Neural cell (in vitro differentiated cells): ENCODE data around the gene CERS1. TPM values are rescaled to one million over a fixed set of nuclear protein-coding genes. Genes with fewer than 3 reads are reported as not detected.

ENCODE experiments used
- H2AFZ ChIP-seq: fragments of 200-600, 300-800 bp; sonication (generic), shearing (Covaris generic); 2 replicates; pipeline ENCODE4 v1.6.0; 2014; ENCODE audit warnings: low read depth, mild to moderate bottlenecking, antibody characterized with exemption, low read length, moderate library complexity
- H3F3A ChIP-seq: fragments of 200-600 bp; shearing (Covaris generic); 2 replicates; pipeline ENCODE4 v1.6.1; 2016; ENCODE audit warnings: mild to moderate bottlenecking, moderate library complexity, mixed read lengths, antibody characterized with exemption, low read length; ENCODE audit not compliant: insufficient read depth, poor library complexity, severe bottlenecking
- H3K27ac ChIP-seq: fragments of 200-600, 300-800 bp; sonication (generic), shearing (Covaris generic); 2 replicates; pipeline ENCODE4 v1.5.1; 2014; ENCODE audit warnings: mild to moderate bottlenecking, low read length, moderate library complexity
- H3K27me3 ChIP-seq: fragments of 300-800, 200-600 bp; sonication (generic), shearing (Covaris generic); 2 replicates; pipeline ENCODE4 v1.6.0; 2014; ENCODE audit warnings: mild to moderate bottlenecking, low read depth, low read length, moderate library complexity; ENCODE audit not compliant: insufficient read depth
- H3K36me3 ChIP-seq: fragments of 300-800, 200-600 bp; sonication (generic), shearing (Covaris generic); 2 replicates; pipeline ENCODE4 v1.5.1; 2014; ENCODE audit warnings: mild to moderate bottlenecking, antibody characterized with exemption, low read length, moderate library complexity; ENCODE audit not compliant: insufficient read depth
- H3K4me2 ChIP-seq: fragments of 300-800, 200-600 bp; sonication (generic), shearing (Covaris generic); 2 replicates; pipeline ENCODE4 v1.6.0; 2014; ENCODE audit warnings: mild to moderate bottlenecking, low read length
- H3K4me3 ChIP-seq: fragments of 300-800, 200-600 bp; sonication (generic), shearing (Covaris generic); 2 replicates; pipeline ENCODE4 v1.5.1; 2014; ENCODE audit warnings: mild to moderate bottlenecking, low read length, moderate library complexity
- H3K79me2 ChIP-seq: fragments of 200-600 bp; shearing (Covaris generic); replicated peaks from 2 replicates; pipeline ENCODE4 v1.6.0; 2014; ENCODE audit warnings: mild to moderate bottlenecking, low read length, moderate library complexity; ENCODE audit not compliant: insufficient read depth
- H3K9ac ChIP-seq: fragments of 300-800, 200-600 bp; sonication (generic), shearing (Covaris generic); 2 replicates; pipeline ENCODE4 v1.6.1; 2016; ENCODE audit warnings: mild to moderate bottlenecking, low read length, mixed read lengths
- H3K9me2 ChIP-seq: fragments of 200-600 bp; shearing (Covaris generic); 2 replicates; pipeline ENCODE4 v1.6.1; 2016; ENCODE audit warnings: mild to moderate bottlenecking, low read length, mixed read lengths; ENCODE audit not compliant: insufficient read depth
- H3K9me3 ChIP-seq: fragments of 200-600, 300-800 bp; sonication (generic), shearing (Covaris generic); 2 replicates; pipeline ENCODE4 v1.6.1; 2016; ENCODE audit warnings: mild to moderate bottlenecking, mixed run types, low read length, moderate library complexity, mixed read lengths
- H4K20me1 ChIP-seq: fragments of 200-600 bp; shearing (Covaris generic); 2 replicates; pipeline ENCODE4 v1.6.1; 2016; ENCODE audit warnings: mild to moderate bottlenecking, mixed run types; ENCODE audit not compliant: insufficient read depth
- CTCF ChIP-seq: fragments of 450-650 bp; IDR thresholded peaks from 2 replicates; pipeline ENCODE4 v1.5.1; 2014; ENCODE audit warnings: antibody characterized with exemption, mild to moderate bottlenecking, moderate library complexity; ENCODE audit not compliant: poor library complexity, severe bottlenecking
- EP300 ChIP-seq: fragments of 450-650 bp; conservative IDR thresholded peaks from 2 replicates; pipeline ENCODE4 v1.6.1; 2014; ENCODE audit warnings: antibody characterized with exemption, mild to moderate bottlenecking, moderate library complexity; ENCODE audit not compliant: poor library complexity, severe bottlenecking
- EZH2 ChIP-seq: fragments of 200-600, 300-800 bp; shearing (Covaris generic), sonication (generic); IDR thresholded peaks from 2 replicates; pipeline ENCODE4 v1.6.1; 2014; ENCODE audit warnings: antibody characterized with exemption, low read length, borderline replicate concordance, mild to moderate bottlenecking; ENCODE audit not compliant: insufficient read depth, poor library complexity, severe bottlenecking
- MXI1 ChIP-seq: fragments of 450-650 bp; conservative IDR thresholded peaks from 2 replicates; pipeline ENCODE4 v1.6.1; 2014; ENCODE audit warnings: antibody characterized with exemption, mild to moderate bottlenecking; ENCODE audit not compliant: poor library complexity, severe bottlenecking
- POLR2AphosphoS5 ChIP-seq: IDR thresholded peaks from 2 replicates; pipeline ENCODE4 v1.6.1; 2012
- RAD21 ChIP-seq: fragments of 450-650 bp; conservative IDR thresholded peaks from 2 replicates; pipeline ENCODE4 v1.6.1; 2014; ENCODE audit warnings: antibody characterized with exemption, mild to moderate bottlenecking, moderate library complexity
- REST ChIP-seq: IDR thresholded peaks from 2 replicates; pipeline ENCODE4 v1.6.1; 2012; ENCODE audit warnings: borderline replicate concordance
- SMC3 ChIP-seq: fragments of 450-650 bp; conservative IDR thresholded peaks from 2 replicates; pipeline ENCODE4 v1.6.1; 2014; ENCODE audit warnings: antibody characterized with exemption, mild to moderate bottlenecking, moderate library complexity; ENCODE audit not compliant: poor library complexity
- TAF1 ChIP-seq: IDR thresholded peaks from 2 replicates; pipeline ENCODE4 v1.6.1; 2012; ENCODE audit warnings: low read depth
- polyA plus RNA-seq: library from polyadenylated mRNA; depleted of rRNA; stranded (reverse); fragments of >200 nt; gene quantifications from 2 replicates; pipeline ENCODE4 v1.2.3, GENCODE V29; 2014

The CERS1 gene
- polyA plus RNA-seq, 1 donor from 2014 or later, result 19.1 TPM

- no peaks in the 10 kb centered on the region for H4K20me1 ChIP-seq
- H2AFZ ChIP-seq, result no peak overlapping the region
- no peak overlapping the region for H3K4me2 ChIP-seq
- no peaks in the 10 kb centered on the region for H3K9me2 ChIP-seq
- no peaks in the 10 kb centered on the region for H3F3A ChIP-seq
- no peak overlapping the region for H3K9ac ChIP-seq
- H3K36me3 ChIP-seq, result no peaks in the 10 kb centered on the region
- H3K9me3 ChIP-seq, result no peaks in the 10 kb centered on the region
- no peak for TF ChIP-seq TAF1
- no peak for TF ChIP-seq MXI1
- TF ChIP-seq EZH2, result no peak
- TF ChIP-seq CTCF, result no peak
- no peak for TF ChIP-seq POLR2AphosphoS5
- no peak for TF ChIP-seq SMC3
- TF ChIP-seq EP300, result no peak
- no peak for TF ChIP-seq RAD21
- TF ChIP-seq REST, result no peak
- no peak overlapping the region for H3K27ac ChIP-seq
- no peaks in the 10 kb centered on the region for H3K27me3 ChIP-seq
- no peak overlapping the region for H3K4me3 ChIP-seq
- peaks cover 18% of the 10 kb centered on the region for H3K79me2 ChIP-seq
These were observed 2.2 kb upstream of the CERS1 start for GRCh38 chr19:18898081-18898606.

GRCh38 chr19:18897094-18898029 is 1.4 kb upstream of the CERS1 start:
- H3K9ac ChIP-seq, result no peak overlapping the region
- TF ChIP-seq REST (no peak), RAD21 (no peak), TAF1 (no peak), EP300 (no peak), POLR2AphosphoS5 (no peak), SMC3 (no peak), EZH2 (no peak), CTCF (no peak), MXI1 (no peak)
- no peak overlapping the region for H3K4me3 ChIP-seq
- H3K9me2 ChIP-seq, result no peaks in the 10 kb centered on the region
- H4K20me1 ChIP-seq, result no peaks in the 10 kb centered on the region
- H3K79me2 ChIP-seq, result peaks cover 18% of the 10 kb centered on the region
- H3K27ac ChIP-seq, result no peak overlapping the region
- no peaks in the 10 kb centered on the region for H3F3A ChIP-seq
- no peaks in the 10 kb centered on the region for H3K9me3 ChIP-seq
- no peak overlapping the region for H2AFZ ChIP-seq
- H3K4me2 ChIP-seq, result no peak overlapping the region
- no peaks in the 10 kb centered on the region for H3K27me3 ChIP-seq
- no peaks in the 10 kb centered on the region for H3K36me3 ChIP-seq
